Testis (tissue), 2 donors: ENCODE data around the gene RALGPS2.

ENCODE experiments used
- CTCF ChIP-seq, 3 experiments: fragments of 450-650 bp in 2 of 3; fragments of 200-600 bp in 1 of 3; sonication (generic) in 1 of 3; IDR thresholded peaks; one replicate each; pipeline ENCODE4 v1.5.1; 2016 to 2019; ENCODE audit warnings: antibody characterized with exemption in 3 of 3, mild to moderate bottlenecking in 2 of 3, moderate library complexity in 1 of 3
- POLR2A ChIP-seq: fragments of 450-650 bp; IDR thresholded peaks from one replicate; pipeline ENCODE4 v1.6.1; 2017; ENCODE audit warnings: antibody characterized with exemption, mild to moderate bottlenecking, moderate library complexity

DNA sequence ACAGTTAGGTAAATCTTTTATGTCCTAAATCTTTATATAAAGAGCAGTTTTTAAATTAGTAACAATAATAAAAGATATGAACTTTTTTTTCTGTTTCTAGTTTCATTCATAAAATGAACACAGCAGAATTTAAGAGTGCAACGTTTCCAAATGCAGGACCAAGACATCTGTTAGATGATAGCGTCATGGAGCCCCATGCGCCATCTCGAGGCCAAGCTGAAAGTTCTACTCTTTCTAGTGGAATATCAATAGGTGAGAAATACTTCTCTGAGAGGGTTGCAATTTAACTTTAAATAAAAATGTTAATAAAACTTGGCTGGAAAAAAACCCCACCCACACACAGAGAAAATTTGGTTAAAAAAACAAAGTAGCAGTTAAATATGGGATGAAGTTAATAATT lies 160.8 kb downstream of the RALGPS2 start:
- no peak for TF ChIP-seq CTCF (IDR thresholded peaks at IDR 0.05)
- no peak for TF ChIP-seq POLR2A
